OCI-LY7 (cell line): ENCODE results near the gene EHBP1.

Experiments
- CTCF ChIP-seq: fragments of 200-600 bp; sonication (generic); conservative IDR thresholded peaks from 2 replicates; pipeline ENCODE4 v1.5.1; 2014; ENCODE audit warnings: mild to moderate bottlenecking, antibody characterized with exemption, low read length, moderate library complexity, mixed read lengths
- EZH2phosphoT487 ChIP-seq: fragments of 200-600 bp; sonication (generic); IDR thresholded peaks from 2 replicates; pipeline ENCODE4 v1.6.1; 2018; ENCODE audit warnings: low read depth, borderline replicate concordance, mild to moderate bottlenecking, mixed run types, antibody characterized with exemption, low read length, moderate library complexity, mixed read lengths

- TF ChIP-seq CTCF, result no peak
- no peak for TF ChIP-seq EZH2phosphoT487
Measured at GRCh38 chr2:63048367-63049171, 343.1 kb downstream of the EHBP1 start.
